ENCODE measurements around the gene LAMTOR2.
"Not testable (repeated sequence)": the region's sequence is repeated elsewhere in the genome, so short reads cannot be mapped to it uniquely, and the experiment has no call there.

GRCh38 chr1:156071332-156071816, 16.8 kb downstream of the LAMTOR2 start:
- not testable (repeated sequence) for TF ChIP-seq CTCF, POLR2A, EP300 (IDR thresholded peaks at IDR 0.05)
